IPS-15b (cell line): ENCODE data around the gene C17orf107.
A peak's percentile ranks its signal among the peaks of the same experiment; 100 is the strongest.

ENCODE experiments used
- H3K27me3 ChIP-seq: one replicate; pipeline ENCODE4 v1.6.1; 2013; ENCODE audit warnings: low read length; ENCODE audit not compliant: control insufficient read depth, insufficient read depth
- H3K36me3 ChIP-seq: one replicate; pipeline ENCODE4 v1.6.1; 2013; ENCODE audit warnings: low read length; ENCODE audit not compliant: control insufficient read depth, insufficient read depth
- H3K4me1 ChIP-seq: one replicate; pipeline ENCODE4 v1.6.1; 2013; ENCODE audit warnings: mild to moderate bottlenecking, low read length; ENCODE audit not compliant: control insufficient read depth, insufficient read depth
- H3K4me3 ChIP-seq: one replicate; pipeline ENCODE4 v1.5.1; 2013; ENCODE audit warnings: low read depth, low read length
- H3K9ac ChIP-seq: one replicate; pipeline ENCODE4 v1.6.1; 2013; ENCODE audit warnings: low read depth, mild to moderate bottlenecking, low read length
- H3K9me3 ChIP-seq: one replicate; pipeline ENCODE4 v1.6.1; 2013; ENCODE audit warnings: mild to moderate bottlenecking, low read length; ENCODE audit not compliant: control insufficient read depth, insufficient read depth

The C17orf107 gene

GRCh38 chr17:4948931-4949320 is 49.6 kb downstream of the C17orf107 start:
- peak overlapping the region; percentile 62 for H3K4me3 ChIP-seq
- H3K9me3 ChIP-seq: no peaks in the 10 kb centered on the region
- peak overlapping the region; percentile 90 for H3K9ac ChIP-seq
- H3K36me3 ChIP-seq: peaks cover 33% of the 10 kb centered on the region
- no peaks in the 10 kb centered on the region for H3K27me3 ChIP-seq
- peaks cover 15% of the 10 kb centered on the region for H3K4me1 ChIP-seq

- Histone ChIP-seq H3K9ac (peak overlapping the region; percentile 90), H3K4me3 (peak overlapping the region; percentile 62), H3K27me3 (no peaks in the 10 kb centered on the region), H3K36me3 (peaks cover 27% of the 10 kb centered on the region), H3K4me1 (peaks cover 13% of the 10 kb centered on the region), H3K9me3 (no peaks in the 10 kb centered on the region)
Observed at GRCh38 chr17:4949321-4950074, 50.2 kb downstream of the C17orf107 start.

GRCh38 chr17:4950075-4950745 is 50.9 kb downstream of the C17orf107 start:
- H3K9me3 ChIP-seq: no peaks in the 10 kb centered on the region
- peak overlapping the region; percentile 88 for H3K9ac ChIP-seq
- H3K27me3 ChIP-seq: no peaks in the 10 kb centered on the region
- peaks cover 20% of the 10 kb centered on the region for H3K36me3 ChIP-seq
- peaks cover 13% of the 10 kb centered on the region for H3K4me1 ChIP-seq
- H3K4me3 ChIP-seq: peak overlapping the region; percentile 81

DNA sequence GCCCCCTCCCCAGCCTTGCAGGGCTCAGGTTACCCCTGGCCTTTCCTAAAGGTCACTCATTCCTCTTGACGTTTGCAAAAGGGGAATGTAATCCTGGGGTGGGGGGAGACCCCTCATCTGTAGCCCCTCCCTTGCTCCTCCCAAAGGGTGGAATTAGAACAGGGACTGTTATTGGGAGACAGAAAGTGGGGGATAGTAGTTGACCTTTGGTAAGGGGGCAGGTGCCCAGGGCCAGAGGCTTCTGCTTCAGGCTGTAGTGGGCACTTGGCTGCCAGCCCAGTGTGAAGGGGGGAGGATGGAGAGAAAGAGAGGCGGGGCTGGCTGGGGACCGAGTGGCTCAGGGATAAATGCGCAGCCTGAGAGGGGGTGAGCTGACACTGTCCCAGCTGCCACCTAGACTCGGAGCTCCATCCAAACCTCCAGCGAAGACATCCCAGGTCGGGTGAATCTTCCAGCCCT is 51.4 kb downstream of the C17orf107 start, which contains the start of gene ENO3:
Gene ENO3 (plus strand): TSS at position 374 of the 459 bp plus-strand sequence. CDS start 711 bp downstream, outside the sequence.
- Histone ChIP-seq H3K9ac (peak within 1 kb of the TSS; percentile 88), H3K4me1 (peaks cover 13% of the 10 kb centered on the region), H3K9me3 (no peaks in the 10 kb centered on the region), H3K4me3 (peak within 1 kb of the TSS; percentile 81), H3K27me3 (no peaks in the 10 kb centered on the region), H3K36me3 (peaks cover 15% of the 10 kb centered on the region)

- no peaks in the 10 kb centered on the region for H3K9me3 ChIP-seq
- no peaks in the 10 kb centered on the region for H3K27me3 ChIP-seq
- H3K36me3 ChIP-seq: peaks cover 11% of the 10 kb centered on the region
- peak overlapping the region; percentile 81 for H3K4me3 ChIP-seq
- peak overlapping the region; percentile 62 for H3K9ac ChIP-seq
- H3K4me1 ChIP-seq: peaks cover 9% of the 10 kb centered on the region
Observed at GRCh38 chr17:4951486-4951885, 52.1 kb downstream of the C17orf107 start.
